ENCODE results near the gene RGS6. TPM values are rescaled to one million over a fixed set of nuclear protein-coding genes. Genes with fewer than 3 reads are reported as not detected.

The RGS6 gene
- total RNA-seq, 4 donors from 2014 or later = 0.46 to 3.7 (median 1.6) TPM

DNA sequence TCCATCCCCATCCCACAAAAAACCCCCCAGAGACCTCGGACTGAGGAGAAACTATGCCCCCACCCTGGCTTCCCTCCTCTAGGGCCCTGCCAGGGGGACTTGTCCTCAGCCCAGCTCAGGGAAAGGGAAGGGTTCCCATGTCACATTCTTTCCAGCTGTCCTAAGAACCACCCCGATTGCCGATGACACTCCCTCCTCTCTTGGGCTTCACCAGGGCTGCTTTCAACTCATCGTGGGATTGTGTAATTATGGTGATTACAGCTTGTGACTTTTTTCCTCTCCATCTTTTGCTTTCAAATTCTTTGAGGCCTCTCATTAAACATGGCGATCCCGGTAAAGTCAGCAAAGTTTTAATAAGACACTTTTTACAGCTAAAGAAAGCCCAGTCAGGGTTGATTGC is 617.6 kb downstream of the RGS6 start:
- no peak for DNase-seq
- Histone ChIP-seq H3K9me3 (no peaks in the 10 kb centered on the region), H3K27ac (no peak overlapping the region), H3K27me3 (no peaks in the 10 kb centered on the region), H3K4me3 (no peak overlapping the region), H3K4me1 (peaks cover 29 to 35% of the 10 kb centered on the region in 2 donors), H3K36me3 (no peaks in the 10 kb centered on the region)
- TF ChIP-seq, protein P1, sequence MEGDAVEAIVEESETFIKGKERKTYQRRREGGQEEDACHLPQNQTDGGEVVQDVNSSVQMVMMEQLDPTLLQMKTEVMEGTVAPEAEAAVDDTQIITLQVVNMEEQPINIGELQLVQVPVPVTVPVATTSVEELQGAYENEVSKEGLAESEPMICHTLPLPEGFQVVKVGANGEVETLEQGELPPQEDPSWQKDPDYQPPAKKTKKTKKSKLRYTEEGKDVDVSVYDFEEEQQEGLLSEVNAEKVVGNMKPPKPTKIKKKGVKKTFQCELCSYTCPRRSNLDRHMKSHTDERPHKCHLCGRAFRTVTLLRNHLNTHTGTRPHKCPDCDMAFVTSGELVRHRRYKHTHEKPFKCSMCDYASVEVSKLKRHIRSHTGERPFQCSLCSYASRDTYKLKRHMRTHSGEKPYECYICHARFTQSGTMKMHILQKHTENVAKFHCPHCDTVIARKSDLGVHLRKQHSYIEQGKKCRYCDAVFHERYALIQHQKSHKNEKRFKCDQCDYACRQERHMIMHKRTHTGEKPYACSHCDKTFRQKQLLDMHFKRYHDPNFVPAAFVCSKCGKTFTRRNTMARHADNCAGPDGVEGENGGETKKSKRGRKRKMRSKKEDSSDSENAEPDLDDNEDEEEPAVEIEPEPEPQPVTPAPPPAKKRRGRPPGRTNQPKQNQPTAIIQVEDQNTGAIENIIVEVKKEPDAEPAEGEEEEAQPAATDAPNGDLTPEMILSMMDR (IDR thresholded peaks at IDR 0.05 in 4 of 5, conservative IDR thresholded peaks at IDR 0.05 in 1 of 5) = no peak
- TF ChIP-seq POLR2A (IDR thresholded peaks at IDR 0.05) = no peak
- in situ Hi-C loops (cut with MboI; ENCODE audit: low sequenced_read_pairs in 4 of 4) (no loop called here), intact Hi-C loops (cut with DNase I; ENCODE audit: low total_unique reads) (loop anchor here (5.0 kb wide), 1 partner anchor 82 kb away; no protein-coding TSS in a partner anchor)
- no peak for ATAC-seq

DNA sequence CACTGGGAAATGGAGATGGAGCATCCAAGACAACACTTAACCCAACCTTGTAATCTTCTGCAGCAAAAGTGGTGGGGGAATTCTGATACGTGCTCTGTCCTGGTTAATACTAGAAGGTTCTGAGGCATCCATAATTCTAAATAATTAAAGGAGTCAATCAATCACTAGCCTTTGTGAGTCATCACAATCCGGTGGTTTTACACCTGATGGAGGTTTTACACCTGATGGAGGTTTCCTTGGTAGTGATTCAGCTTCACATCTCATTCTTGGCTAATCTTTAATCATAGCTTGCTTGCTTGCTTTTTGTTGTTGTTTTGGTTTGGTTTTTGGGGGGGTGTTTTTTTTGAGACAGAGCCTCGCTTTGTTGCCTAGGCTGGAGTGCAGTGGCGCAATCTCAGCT is 618.3 kb downstream of the RGS6 start:
- H3K4me3 ChIP-seq = no peak overlapping the region
- peaks cover 26 to 29% of the 10 kb centered on the region in 2 donors for H3K4me1 ChIP-seq
- intact Hi-C loops (cut with DNase I; ENCODE audit: low total_unique reads) (loop anchor here (5.0 kb wide), 1 partner anchor 82 kb away; no protein-coding TSS in a partner anchor), in situ Hi-C loops (cut with MboI; ENCODE audit: low sequenced_read_pairs in 4 of 4) (no loop called here)
- no peaks in the 10 kb centered on the region for H3K36me3 ChIP-seq
- no peaks in the 10 kb centered on the region for H3K27me3 ChIP-seq
- H3K27ac ChIP-seq = no peak overlapping the region
- ATAC-seq (no peak), DNase-seq (no peak)
- no peaks in the 10 kb centered on the region for H3K9me3 ChIP-seq
- TF ChIP-seq, protein P1 (IDR thresholded peaks at IDR 0.05 in 4 of 5, conservative IDR thresholded peaks at IDR 0.05 in 1 of 5) = no peak
- TF ChIP-seq POLR2A (IDR thresholded peaks at IDR 0.05) = no peak

DNA sequence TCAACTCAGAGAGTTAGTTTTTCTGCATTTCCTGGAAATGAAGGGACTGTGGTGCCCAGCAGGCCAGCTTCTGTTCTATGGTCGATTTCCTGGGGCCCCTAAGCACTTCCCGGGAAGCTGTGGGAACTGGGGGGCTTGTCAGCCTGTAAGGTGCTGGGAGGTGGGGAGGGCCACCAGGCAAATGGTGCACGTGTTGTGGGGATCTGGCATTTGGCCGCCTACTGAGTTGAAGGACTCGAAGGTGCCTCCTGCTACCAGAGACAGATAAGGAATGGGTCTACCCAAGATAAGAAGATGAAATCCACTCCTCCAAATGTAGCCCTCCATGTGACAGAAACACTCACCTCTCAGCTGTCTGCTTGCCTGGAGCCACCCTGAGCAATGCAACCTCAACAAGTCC is 620.0 kb downstream of the RGS6 start:
- no peaks in the 10 kb centered on the region for H3K9me3 ChIP-seq
- DNase-seq (no peak), ATAC-seq (no peak)
- TF ChIP-seq POLR2A (IDR thresholded peaks at IDR 0.05) = no peak
- TF ChIP-seq, protein P1 (IDR thresholded peaks at IDR 0.05 in 4 of 5, conservative IDR thresholded peaks at IDR 0.05 in 1 of 5) = no peak
- H3K4me3 ChIP-seq = no peak overlapping the region
- in situ Hi-C loops (cut with MboI; ENCODE audit: low sequenced_read_pairs in 4 of 4) (no loop called here), intact Hi-C loops (cut with DNase I; ENCODE audit: low total_unique reads) (loop anchor here (5.0 kb wide), 1 partner anchor 80 kb away; no protein-coding TSS in a partner anchor)
- H3K4me1 ChIP-seq = peaks cover 9 to 13% of the 10 kb centered on the region in 2 donors
- no peaks in the 10 kb centered on the region for H3K27me3 ChIP-seq
- no peaks in the 10 kb centered on the region for H3K36me3 ChIP-seq
- H3K27ac ChIP-seq = no peak overlapping the region

DNA sequence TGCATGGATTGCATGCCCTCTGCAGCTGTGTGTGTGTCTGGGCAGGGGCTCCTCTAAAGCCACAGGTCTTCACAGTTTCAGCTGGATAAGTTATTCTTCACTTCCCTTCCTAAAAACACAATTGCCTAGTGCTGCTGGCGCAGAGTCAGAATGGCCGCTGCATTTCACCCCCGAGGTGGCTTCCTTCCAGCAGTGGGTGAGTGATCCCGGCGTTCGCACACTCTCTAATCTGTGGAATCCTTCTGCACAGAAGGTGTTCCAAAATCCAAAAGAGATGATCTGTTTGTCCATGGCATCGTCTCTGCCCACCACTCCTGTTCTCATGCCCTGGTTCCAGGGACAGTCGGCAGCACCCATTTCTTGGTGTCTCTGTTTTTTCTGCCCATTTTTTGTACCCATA is 620.9 kb downstream of the RGS6 start:
- Histone ChIP-seq H3K27me3 (no peaks in the 10 kb centered on the region), H3K4me3 (no peak overlapping the region), H3K4me1 (peaks cover 10 to 13% of the 10 kb centered on the region in 2 donors), H3K36me3 (no peaks in the 10 kb centered on the region), H3K27ac (no peak overlapping the region), H3K9me3 (no peaks in the 10 kb centered on the region)
- in situ Hi-C loops (cut with MboI; ENCODE audit: low sequenced_read_pairs in 4 of 4) = no loop called here
- DNase-seq = no peak
- TF ChIP-seq, protein P1 (IDR thresholded peaks at IDR 0.05 in 4 of 5, conservative IDR thresholded peaks at IDR 0.05 in 1 of 5) = no peak
- no peak for TF ChIP-seq POLR2A (IDR thresholded peaks at IDR 0.05)
- intact Hi-C loops (cut with DNase I; ENCODE audit: low total_unique reads) = loop anchor here (5.0 kb wide), 1 partner anchor 79 kb away; no protein-coding TSS in a partner anchor
- ATAC-seq = no peak

DNA sequence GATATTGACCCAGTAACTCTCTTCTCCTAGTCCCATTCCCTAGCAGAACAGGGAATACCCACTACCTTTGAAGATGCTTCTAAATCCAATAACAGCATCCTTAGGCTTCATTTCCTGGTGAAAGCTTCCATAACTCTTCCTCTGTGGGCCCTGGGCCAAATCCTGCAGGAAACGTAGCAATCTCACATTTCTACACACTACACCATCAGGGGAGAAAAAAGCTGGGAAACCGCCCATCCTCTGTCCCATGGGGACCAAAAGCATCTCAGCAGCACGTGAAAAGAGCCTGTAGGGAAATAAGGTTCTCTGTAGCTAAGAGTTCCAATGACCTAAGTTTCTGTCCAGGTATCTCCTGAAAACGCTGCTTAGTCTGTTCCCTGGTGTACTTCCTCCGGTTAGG is 621.4 kb downstream of the RGS6 start:
- intact Hi-C loops (cut with DNase I; ENCODE audit: low total_unique reads) = loop anchor here (5.0 kb wide), 1 partner anchor 79 kb away; no protein-coding TSS in a partner anchor
- ATAC-seq = no peak

More for the DNA sequence above, 621.4 kb downstream of the RGS6 start:
- in situ Hi-C loops (cut with MboI; ENCODE audit: low sequenced_read_pairs in 4 of 4) = no loop called here
- Histone ChIP-seq H3K9me3 (no peaks in the 10 kb centered on the region), H3K4me1 (peaks cover 11% of the 10 kb centered on the region in 2 donors), H3K36me3 (no peaks in the 10 kb centered on the region), H3K27ac (no peak overlapping the region), H3K27me3 (no peaks in the 10 kb centered on the region), H3K4me3 (no peak overlapping the region)
- TF ChIP-seq POLR2A (IDR thresholded peaks at IDR 0.05) = no peak
- TF ChIP-seq, protein P1 (IDR thresholded peaks at IDR 0.05 in 4 of 5, conservative IDR thresholded peaks at IDR 0.05 in 1 of 5) = no peak
- no peak for DNase-seq

Measured in gastrocnemius medialis (tissue), 4 donors.